Transverse colon (tissue), 4 donors: ENCODE data around the gene TUT4. TPM values are rescaled to one million over a fixed set of nuclear protein-coding genes. Genes with fewer than 3 reads are reported as not detected.

Experiments used
- DNase-seq: peaks from one replicate; pipeline ENCODE4 v3.0.0-alpha.2; 2019
- H3K27ac ChIP-seq, 4 donors: fragments of 200-600 bp; sonication (generic); 2 replicates each; pipeline ENCODE4 v1.5.1; 2016 to 2018; ENCODE audit warnings: inconsistent platforms in 4 of 4
- H3K27me3 ChIP-seq: fragments of 200-600 bp; sonication (generic); 2 replicates; pipeline ENCODE4 v1.5.1; 2017; ENCODE audit warnings: inconsistent platforms
- H3K36me3 ChIP-seq, 4 donors: fragments of 200-600 bp; sonication (generic); 2 replicates each; pipeline ENCODE4 v1.5.1; 2017 to 2019; ENCODE audit warnings: inconsistent platforms in 4 of 4
- H3K4me1 ChIP-seq, 4 donors: fragments of 200-600 bp; sonication (generic); 2 replicates each; pipeline ENCODE4 v1.5.1; 2017 to 2020; ENCODE audit warnings: inconsistent platforms in 4 of 4
- H3K4me3 ChIP-seq, 4 donors: fragments of 200-600 bp; sonication (generic); 1 replicate in 1 of 4; 2 replicates in 3 of 4; pipeline versions ENCODE4 v1.5.1 to v1.6.1; 2017 to 2019; ENCODE audit warnings: inconsistent platforms in 4 of 4
- H3K9me3 ChIP-seq, 2 donors: fragments of 200-600 bp; sonication (generic); 2 replicates each; pipeline ENCODE4 v1.5.1; 2017 to 2019; ENCODE audit warnings: inconsistent platforms in 2 of 2
- EP300 ChIP-seq: sonication (generic); formaldehyde crosslinking; IDR thresholded peaks from one replicate; pipeline ENCODE4 v1.6.1; 2017; ENCODE audit warnings: antibody characterized with exemption, low read depth
- POLR2A ChIP-seq: fragments of 450-650 bp; IDR thresholded peaks from one replicate; pipeline ENCODE4 v1.6.1; 2016; ENCODE audit warnings: antibody characterized with exemption, mild to moderate bottlenecking, moderate library complexity
- POLR2AphosphoS5 ChIP-seq, 3 donors: sonication (generic); formaldehyde crosslinking; IDR thresholded peaks; one replicate each; pipeline ENCODE4 v1.6.1; 2016; ENCODE audit warnings: antibody characterized with exemption in 3 of 3
- WGBS, 2 donors: methylation state at CpG; one replicate each; pipeline ENCODE4 v1.1.5; 2018; ENCODE audit warnings: low coverage in 1 of 2; 5-methylcytosine and 5-hydroxymethylcytosine counted together
- in situ Hi-C, 4 donors: fragments of 200-750 bp; cut with MboI; loops; one replicate each; pipeline versions ENCODE4 v1.15.0 to v1.15.1; 2017; ENCODE audit warnings: low sequenced_read_pairs in 3 of 4, low pct_ligation_motif_present in 1 of 4, low pct_unique_long_range_greater_than_20kb in 1 of 4
- intact Hi-C: fragments of 100-400 bp; cut with DNase I; formaldehyde crosslinking; loops from one replicate; pipeline ENCODE4 v1.15.1; 2023; ENCODE audit warnings: low total_unique reads
- total RNA-seq, 4 donors: library from RNA; depleted of rRNA; stranded (reverse); fragments of >200 nt; gene quantifications; one replicate each; pipeline ENCODE4 v1.1.0, GENCODE V29; 2016
- TF ChIP-seq, protein P1 (sequence below), 5 experiments: fragments of 200-600 bp in 3 of 5; fragments of 450-650 bp in 2 of 5; sonication (generic) in 3 of 5; IDR thresholded peaks; 1 replicate in 2 of 5; 2 replicates in 3 of 5; pipeline ENCODE4 v1.5.1; 2016 to 2017; ENCODE audit warnings: antibody characterized with exemption in 5 of 5, inconsistent platforms in 3 of 5, mild to moderate bottlenecking in 2 of 5, moderate library complexity in 1 of 5

Gene TUT4
- total RNA-seq, 4 donors from 2014 or later: 12.3 to 55.3 (median 27.4) TPM

DNA sequence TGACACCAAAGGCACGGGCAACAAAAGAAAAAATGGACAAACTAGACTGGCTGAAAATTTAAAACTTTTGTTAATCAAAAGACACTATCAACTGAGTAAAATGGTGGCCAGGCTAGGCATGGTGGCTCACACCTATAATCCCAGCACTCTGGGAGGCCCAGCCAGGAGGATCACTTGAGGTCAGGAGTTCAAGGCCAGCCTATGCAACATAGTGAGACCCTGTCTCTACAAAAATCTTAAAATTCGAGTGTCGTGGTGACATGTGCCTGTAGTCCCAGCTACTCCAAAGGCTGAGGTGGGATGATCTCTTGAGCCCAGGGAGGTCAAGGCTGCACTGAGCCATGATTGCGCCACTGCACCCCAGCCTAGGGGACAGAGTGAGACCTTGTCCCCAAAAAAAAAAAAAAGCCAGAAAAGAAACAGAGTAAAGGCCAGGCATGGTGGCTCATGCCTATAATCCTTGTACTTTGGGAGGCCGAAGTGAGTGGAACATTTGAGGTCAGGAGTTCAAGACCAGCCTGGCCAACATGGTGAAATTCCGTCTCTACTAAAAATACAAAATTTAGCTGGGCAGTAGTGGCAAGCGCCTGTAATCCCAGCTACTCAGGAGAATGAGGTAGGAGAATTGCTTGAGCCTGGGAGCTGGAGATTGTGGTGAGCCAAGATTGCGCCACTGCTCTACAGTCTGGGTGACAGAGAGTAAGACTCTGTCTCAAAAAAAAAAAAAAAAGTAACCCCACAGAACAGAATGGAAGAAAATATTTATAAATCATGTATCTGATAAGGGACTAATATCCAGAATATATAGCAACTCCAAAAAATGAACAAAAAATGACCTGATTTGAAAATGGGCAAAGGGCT is 8.0 kb downstream of the TUT4 start:
- intact Hi-C loops (no loop called here), in situ Hi-C loops (no loop called here)

DNA sequence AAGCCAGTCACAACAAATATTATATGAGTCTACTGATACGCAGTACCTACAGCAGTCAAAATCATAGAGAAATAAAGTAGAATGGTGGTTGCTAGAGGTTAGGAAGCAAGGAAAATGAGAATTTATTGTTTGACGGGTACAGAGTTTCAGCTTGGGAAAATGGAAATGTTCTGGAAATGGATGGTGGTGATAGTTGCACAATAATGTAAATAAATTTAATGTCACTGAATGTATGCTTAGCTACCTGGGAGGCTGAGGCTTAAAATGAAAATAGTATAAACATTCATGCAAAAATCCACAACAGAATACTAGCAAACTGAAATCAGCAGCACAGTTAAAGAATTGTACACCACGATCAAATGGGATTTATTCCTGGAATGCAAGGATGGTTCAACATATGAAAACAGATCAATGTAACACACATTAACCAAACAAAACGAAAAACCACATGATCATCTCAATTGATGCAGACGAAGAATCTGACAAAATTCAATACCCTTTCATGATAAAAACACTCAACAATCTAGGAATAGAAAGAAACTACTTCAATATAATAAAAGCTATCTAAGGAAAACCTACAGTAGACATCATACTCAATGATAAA is 10.7 kb downstream of the TUT4 start:
- no peaks in the 10 kb centered on the region for H3K27me3 ChIP-seq
- DNase-seq: no peak
- TF ChIP-seq, protein P1, sequence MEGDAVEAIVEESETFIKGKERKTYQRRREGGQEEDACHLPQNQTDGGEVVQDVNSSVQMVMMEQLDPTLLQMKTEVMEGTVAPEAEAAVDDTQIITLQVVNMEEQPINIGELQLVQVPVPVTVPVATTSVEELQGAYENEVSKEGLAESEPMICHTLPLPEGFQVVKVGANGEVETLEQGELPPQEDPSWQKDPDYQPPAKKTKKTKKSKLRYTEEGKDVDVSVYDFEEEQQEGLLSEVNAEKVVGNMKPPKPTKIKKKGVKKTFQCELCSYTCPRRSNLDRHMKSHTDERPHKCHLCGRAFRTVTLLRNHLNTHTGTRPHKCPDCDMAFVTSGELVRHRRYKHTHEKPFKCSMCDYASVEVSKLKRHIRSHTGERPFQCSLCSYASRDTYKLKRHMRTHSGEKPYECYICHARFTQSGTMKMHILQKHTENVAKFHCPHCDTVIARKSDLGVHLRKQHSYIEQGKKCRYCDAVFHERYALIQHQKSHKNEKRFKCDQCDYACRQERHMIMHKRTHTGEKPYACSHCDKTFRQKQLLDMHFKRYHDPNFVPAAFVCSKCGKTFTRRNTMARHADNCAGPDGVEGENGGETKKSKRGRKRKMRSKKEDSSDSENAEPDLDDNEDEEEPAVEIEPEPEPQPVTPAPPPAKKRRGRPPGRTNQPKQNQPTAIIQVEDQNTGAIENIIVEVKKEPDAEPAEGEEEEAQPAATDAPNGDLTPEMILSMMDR (IDR thresholded peaks at IDR 0.05): no peak
- TF ChIP-seq EP300 (no peak), POLR2A (no peak), POLR2AphosphoS5 (IDR thresholded peaks at IDR 0.05) (no peak)
- no peak overlapping the region for H3K27ac ChIP-seq
- intact Hi-C loops (no loop called here), in situ Hi-C loops (no loop called here)
- H3K4me3 ChIP-seq: no peak overlapping the region
- 91 to 95% methylated on average over 5 of the region's 5 CpGs for WGBS, 2 donors
- H3K9me3 ChIP-seq: peaks cover 12 to 28% of the 10 kb centered on the region in 2 donors
- no peaks in the 10 kb centered on the region for H3K4me1 ChIP-seq
- H3K36me3 ChIP-seq: no peaks in the 10 kb centered on the region

More for the DNA sequence above, 8.0 kb downstream of the TUT4 start:
- WGBS, 2 donors: 92 to 97% methylated on average over 5 to 8 of the region's 8 CpGs
- Histone ChIP-seq H3K9me3 (peaks cover 12 to 28% of the 10 kb centered on the region in 2 donors), H3K4me1 (no peaks in the 10 kb centered on the region), H3K36me3 (no peaks in the 10 kb centered on the region), H3K4me3 (no peak overlapping the region), H3K27me3 (no peaks in the 10 kb centered on the region), H3K27ac (no peak overlapping the region)
- DNase-seq: no peak
- TF ChIP-seq POLR2AphosphoS5 (IDR thresholded peaks at IDR 0.05) (no peak), POLR2A (no peak), EP300 (no peak)
- TF ChIP-seq, protein P1 (IDR thresholded peaks at IDR 0.05): no peak

DNA sequence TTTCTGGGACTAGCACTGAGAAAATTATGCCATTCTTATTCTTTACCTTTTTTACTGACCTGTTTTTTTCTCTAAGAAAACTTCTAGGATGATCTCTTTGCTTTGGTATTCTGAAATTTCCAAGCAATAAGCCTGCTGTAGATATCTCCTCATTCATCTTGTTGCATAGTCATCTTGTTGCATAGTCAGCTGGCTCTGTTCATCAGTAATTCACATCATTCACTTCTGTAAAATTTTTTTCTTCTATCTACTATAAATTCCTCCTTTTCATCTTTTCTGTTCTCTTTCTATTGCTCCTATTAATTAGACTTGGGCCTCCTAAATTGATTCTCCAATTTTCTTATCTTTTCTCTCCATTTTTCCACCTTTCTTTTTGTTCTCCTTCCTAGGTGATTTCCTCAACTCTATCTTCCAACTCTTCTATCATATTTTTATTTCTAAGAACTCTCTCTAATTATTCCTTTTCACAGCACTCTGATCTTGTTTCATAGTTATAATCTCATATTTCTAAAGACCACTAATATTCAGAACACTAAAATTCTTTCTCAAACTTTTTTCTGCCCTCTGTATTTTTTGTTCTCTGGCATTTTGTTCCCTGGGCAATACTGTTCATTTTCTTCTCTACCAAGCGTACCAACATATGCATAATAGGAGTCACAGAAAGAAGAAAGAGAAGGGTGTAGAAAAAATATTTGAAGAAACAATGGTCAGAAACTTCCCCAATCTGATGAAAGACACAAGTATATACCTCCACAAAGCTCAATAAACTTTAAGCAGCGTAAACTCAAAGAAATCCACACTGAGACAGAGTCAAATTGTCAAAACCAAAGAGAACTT is 17.7 kb downstream of the TUT4 start:
- H3K9me3 ChIP-seq: peaks cover 0 to 7% of the 10 kb centered on the region in 2 donors
- no peak for DNase-seq
- H3K27ac ChIP-seq: no peak overlapping the region
- intact Hi-C loops: no loop called here
- peaks cover 0 to 3% (median 0%) of the 10 kb centered on the region in 4 donors for H3K4me1 ChIP-seq
- TF ChIP-seq POLR2AphosphoS5 (IDR thresholded peaks at IDR 0.05) (no peak), EP300 (no peak)
- TF ChIP-seq, protein P1 (IDR thresholded peaks at IDR 0.05): no peak
- WGBS, 2 donors: 96 to 100% methylated on average over 2 of the region's 2 CpGs
- H3K36me3 ChIP-seq: no peaks in the 10 kb centered on the region
- no peak overlapping the region for H3K4me3 ChIP-seq
- no peaks in the 10 kb centered on the region for H3K27me3 ChIP-seq
- in situ Hi-C loops: no loop called here

DNA sequence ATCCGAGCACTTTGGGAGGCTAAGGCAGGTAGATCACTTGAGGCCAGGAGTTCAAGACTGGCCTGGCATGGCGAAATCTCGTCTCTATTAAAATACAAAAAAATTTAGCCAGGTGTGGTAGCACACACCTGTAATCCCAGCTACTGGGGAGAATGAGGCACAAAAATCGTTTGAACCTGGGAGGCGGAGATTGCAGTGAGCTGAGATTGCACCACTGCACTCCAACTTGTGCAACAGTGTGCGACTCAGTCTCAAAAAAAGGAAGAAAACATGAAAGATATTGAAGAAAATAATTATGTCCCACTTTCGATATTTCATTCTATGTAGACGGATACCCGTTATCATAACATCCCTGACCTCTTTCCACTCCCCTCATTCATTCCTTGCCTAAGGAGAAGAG is 19.2 kb downstream of the TUT4 start:
- Histone ChIP-seq H3K9me3 (peaks cover 0 to 7% of the 10 kb centered on the region in 2 donors), H3K36me3 (no peaks in the 10 kb centered on the region), H3K4me3 (no peak overlapping the region), H3K27ac (no peak overlapping the region), H3K4me1 (peaks cover 0 to 3% (median 0%) of the 10 kb centered on the region in 4 donors), H3K27me3 (no peaks in the 10 kb centered on the region)
- TF ChIP-seq POLR2A (no peak), POLR2AphosphoS5 (IDR thresholded peaks at IDR 0.05) (no peak), EP300 (no peak)
- TF ChIP-seq, protein P1 (IDR thresholded peaks at IDR 0.05): no peak
- 90 to 95% methylated on average over 8 to 9 of the region's 9 CpGs for WGBS, 2 donors
- intact Hi-C loops: no loop called here
- DNase-seq: no peak
- in situ Hi-C loops: no loop called here
